HG03097 (cell line): ENCODE data around the gene KRTAP25-1.

Experiments
- ATAC-seq: cut with Tn5 transposase; IDR thresholded peaks from one replicate; pipeline ENCODE4 v1.9.1; 2021; ENCODE audit not compliant: unreplicated experiment, low FRiP score

KRTAP25-1 gene

GRCh38 chr21:30289215-30289614 lies at the start of gene KRTAP25-1:
Gene KRTAP25-1, minus strand, starts transcription at chr21:30289514. Its CDS starts 24 bp downstream, at chr21:30289490.
- no peak for ATAC-seq

GRCh38 chr21:30338717-30339116 lies 49.4 kb upstream of the KRTAP25-1 start:
- ATAC-seq = no peak

- ATAC-seq = no peak
These were observed 48.5 kb upstream of the KRTAP25-1 start for GRCh38 chr21:30337772-30338171.

- ATAC-seq = no peak
These were observed 48.0 kb upstream of the KRTAP25-1 start, which contains the start of gene KRTAP27-1 for GRCh38 chr21:30337276-30337744. Gene KRTAP27-1, minus strand, starts transcription at chr21:30337694. Its CDS starts 26 bp downstream, at chr21:30337668.

- no peak for ATAC-seq
These were observed 47.3 kb upstream of the KRTAP25-1 start for GRCh38 chr21:30336596-30336995.

GRCh38 chr21:30333736-30334135 lies 44.4 kb upstream of the KRTAP25-1 start:
- no peak for ATAC-seq

GRCh38 chr21:30332681-30333080 lies 43.4 kb upstream of the KRTAP25-1 start:
- ATAC-seq = no peak

GRCh38 chr21:30329203-30329875 lies 40.0 kb upstream of the KRTAP25-1 start:
- ATAC-seq = no peak

GRCh38 chr21:30326390-30326789 lies 37.1 kb upstream of the KRTAP25-1 start:
- no peak for ATAC-seq

GRCh38 chr21:30320215-30320614 lies 30.9 kb upstream of the KRTAP25-1 start, which contains the start of gene KRTAP26-1:
Gene KRTAP26-1, minus strand, starts transcription at chr21:30320315. Its CDS starts 280 bp downstream, at chr21:30320035.
- no peak for ATAC-seq

- ATAC-seq = no peak
These were observed 26.4 kb upstream of the KRTAP25-1 start for GRCh38 chr21:30315701-30316100.

- no peak for ATAC-seq
These were observed 17.6 kb upstream of the KRTAP25-1 start for GRCh38 chr21:30306884-30307283.

GRCh38 chr21:30305136-30305535 lies 15.8 kb upstream of the KRTAP25-1 start:
- no peak for ATAC-seq

- no peak for ATAC-seq
These were observed 6.5 kb downstream of the KRTAP25-1 start, which contains the start of gene KRTAP24-1 for GRCh38 chr21:30282850-30283249. Gene KRTAP24-1, minus strand, starts transcription at chr21:30282950. Its CDS starts 18 bp downstream, at chr21:30282932.

GRCh38 chr21:30271611-30272010 lies 17.7 kb downstream of the KRTAP25-1 start:
- ATAC-seq = no peak

- ATAC-seq = no peak
These were observed 18.2 kb downstream of the KRTAP25-1 start for GRCh38 chr21:30271156-30271555.

GRCh38 chr21:30269803-30270530 lies 19.3 kb downstream of the KRTAP25-1 start:
- no peak for ATAC-seq

GRCh38 chr21:30268608-30269197 lies 20.6 kb downstream of the KRTAP25-1 start:
- ATAC-seq = no peak

- no peak for ATAC-seq
These were observed 31.5 kb downstream of the KRTAP25-1 start for GRCh38 chr21:30257773-30258172.

GRCh38 chr21:30256100-30256499 lies 33.2 kb downstream of the KRTAP25-1 start:
- ATAC-seq = no peak

GRCh38 chr21:30255679-30256078 lies 33.6 kb downstream of the KRTAP25-1 start:
- no peak for ATAC-seq
